ENCODE measurements around the gene LHPP.

DNA sequence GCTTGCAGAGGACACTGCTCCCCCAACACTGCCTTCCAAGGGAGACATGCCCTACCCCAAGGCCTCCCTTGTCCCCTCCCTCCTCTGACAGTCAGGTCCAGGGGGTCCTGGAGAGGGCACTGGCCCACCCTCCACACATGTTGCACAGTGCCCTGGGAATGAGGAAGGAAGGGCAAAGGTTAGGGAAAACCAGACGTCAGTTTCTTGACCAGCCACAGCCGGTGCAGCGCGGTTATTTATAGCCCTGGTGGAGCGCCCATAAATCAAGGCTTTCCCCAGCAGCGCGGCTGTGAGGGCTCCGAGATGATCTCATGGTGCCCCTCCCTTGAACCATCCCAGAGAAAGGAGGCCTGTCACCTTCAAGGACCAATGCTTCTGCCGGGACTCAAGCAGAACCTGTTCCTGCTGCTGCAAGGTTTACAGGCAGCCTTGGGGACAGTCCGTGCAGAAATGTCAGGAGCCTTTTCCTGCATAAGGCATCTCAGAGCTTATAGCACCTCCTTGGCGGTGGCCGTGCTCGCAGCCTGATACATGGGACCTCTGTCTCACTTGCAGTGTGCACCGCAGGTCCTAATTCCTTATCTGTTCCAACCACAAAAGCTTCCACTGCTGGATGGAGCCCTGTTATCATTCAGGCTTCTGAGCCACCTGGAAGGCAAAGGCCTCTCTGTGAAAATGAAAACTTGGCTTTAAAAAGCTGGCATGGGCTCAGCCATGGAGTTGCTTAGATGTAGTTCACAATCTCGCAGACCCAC is 127.3 kb downstream of the LHPP start:
- TF ChIP-seq POLR2AphosphoS5 (IDR thresholded peaks at IDR 0.05) (peak in 2 of 3 donors; percentile 23 to 34), EP300 (IDR thresholded peaks at IDR 0.05; ENCODE audit: low read depth) (no peak)
- TF ChIP-seq, protein P1, sequence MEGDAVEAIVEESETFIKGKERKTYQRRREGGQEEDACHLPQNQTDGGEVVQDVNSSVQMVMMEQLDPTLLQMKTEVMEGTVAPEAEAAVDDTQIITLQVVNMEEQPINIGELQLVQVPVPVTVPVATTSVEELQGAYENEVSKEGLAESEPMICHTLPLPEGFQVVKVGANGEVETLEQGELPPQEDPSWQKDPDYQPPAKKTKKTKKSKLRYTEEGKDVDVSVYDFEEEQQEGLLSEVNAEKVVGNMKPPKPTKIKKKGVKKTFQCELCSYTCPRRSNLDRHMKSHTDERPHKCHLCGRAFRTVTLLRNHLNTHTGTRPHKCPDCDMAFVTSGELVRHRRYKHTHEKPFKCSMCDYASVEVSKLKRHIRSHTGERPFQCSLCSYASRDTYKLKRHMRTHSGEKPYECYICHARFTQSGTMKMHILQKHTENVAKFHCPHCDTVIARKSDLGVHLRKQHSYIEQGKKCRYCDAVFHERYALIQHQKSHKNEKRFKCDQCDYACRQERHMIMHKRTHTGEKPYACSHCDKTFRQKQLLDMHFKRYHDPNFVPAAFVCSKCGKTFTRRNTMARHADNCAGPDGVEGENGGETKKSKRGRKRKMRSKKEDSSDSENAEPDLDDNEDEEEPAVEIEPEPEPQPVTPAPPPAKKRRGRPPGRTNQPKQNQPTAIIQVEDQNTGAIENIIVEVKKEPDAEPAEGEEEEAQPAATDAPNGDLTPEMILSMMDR (IDR thresholded peaks at IDR 0.05), result no peak

Measured in transverse colon (tissue), 4 donors.